CMK (cell line): Measurements from ENCODE around the gene ZBTB39.
"Not testable (repeated sequence)": the region's sequence is repeated elsewhere in the genome, so short reads cannot be mapped to it uniquely, and the experiment has no call there.

Experiments
- DNase-seq: peaks from one replicate; pipeline ENCODE4 v3.0.0-alpha.2; 2010; ENCODE audit warnings: low read depth

ZBTB39 gene, protein sequence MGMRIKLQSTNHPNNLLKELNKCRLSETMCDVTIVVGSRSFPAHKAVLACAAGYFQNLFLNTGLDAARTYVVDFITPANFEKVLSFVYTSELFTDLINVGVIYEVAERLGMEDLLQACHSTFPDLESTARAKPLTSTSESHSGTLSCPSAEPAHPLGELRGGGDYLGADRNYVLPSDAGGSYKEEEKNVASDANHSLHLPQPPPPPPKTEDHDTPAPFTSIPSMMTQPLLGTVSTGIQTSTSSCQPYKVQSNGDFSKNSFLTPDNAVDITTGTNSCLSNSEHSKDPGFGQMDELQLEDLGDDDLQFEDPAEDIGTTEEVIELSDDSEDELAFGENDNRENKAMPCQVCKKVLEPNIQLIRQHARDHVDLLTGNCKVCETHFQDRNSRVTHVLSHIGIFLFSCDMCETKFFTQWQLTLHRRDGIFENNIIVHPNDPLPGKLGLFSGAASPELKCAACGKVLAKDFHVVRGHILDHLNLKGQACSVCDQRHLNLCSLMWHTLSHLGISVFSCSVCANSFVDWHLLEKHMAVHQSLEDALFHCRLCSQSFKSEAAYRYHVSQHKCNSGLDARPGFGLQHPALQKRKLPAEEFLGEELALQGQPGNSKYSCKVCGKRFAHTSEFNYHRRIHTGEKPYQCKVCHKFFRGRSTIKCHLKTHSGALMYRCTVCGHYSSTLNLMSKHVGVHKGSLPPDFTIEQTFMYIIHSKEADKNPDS

DNA sequence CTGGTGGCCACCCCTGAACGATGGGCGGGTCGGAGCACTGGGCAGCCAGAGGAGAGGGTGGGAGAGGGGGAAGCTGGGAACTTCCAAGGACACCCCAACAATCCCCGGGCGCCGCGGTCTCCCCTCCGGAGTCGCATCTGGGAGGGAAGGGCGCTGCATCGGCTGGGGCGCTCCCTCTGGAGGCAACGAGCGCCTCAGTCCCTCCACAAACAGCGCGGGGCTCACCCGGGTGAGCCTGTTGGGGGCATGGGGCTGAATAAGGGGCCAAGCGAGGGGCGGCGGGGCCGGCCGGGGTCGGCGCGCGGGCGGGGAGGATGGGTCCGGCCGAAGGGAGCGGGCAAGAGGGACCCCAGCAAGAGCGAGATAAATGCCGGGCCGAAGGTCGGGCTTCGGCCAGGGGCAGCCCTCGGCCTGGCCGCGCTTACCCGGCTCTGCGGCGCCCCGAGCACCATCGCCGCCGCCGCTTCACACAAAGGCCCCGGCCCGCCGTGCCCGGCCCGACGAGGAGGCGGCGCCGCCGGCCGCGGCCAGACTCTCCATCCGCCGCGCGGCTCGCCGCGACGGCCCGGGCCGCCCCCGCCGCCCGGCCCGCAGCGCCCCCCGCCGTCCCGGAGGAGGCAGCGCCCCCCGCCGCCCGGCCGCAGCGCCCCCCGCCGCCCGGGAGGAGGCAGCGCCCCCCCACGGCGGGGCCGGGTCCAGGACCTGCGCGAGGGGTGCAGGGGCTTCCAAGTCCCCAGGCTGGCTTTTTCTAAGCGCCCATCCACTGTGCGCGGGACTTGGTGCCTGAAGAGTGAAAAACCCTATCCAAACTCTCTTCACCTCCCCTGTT lies at the start of gene ZBTB39:
ZBTB39 (minus strand) TSS at position 567 of the 829 bp plus-strand sequence. CDS start 1,629 bp downstream, outside the sequence.
- no peak for DNase-seq

DNA sequence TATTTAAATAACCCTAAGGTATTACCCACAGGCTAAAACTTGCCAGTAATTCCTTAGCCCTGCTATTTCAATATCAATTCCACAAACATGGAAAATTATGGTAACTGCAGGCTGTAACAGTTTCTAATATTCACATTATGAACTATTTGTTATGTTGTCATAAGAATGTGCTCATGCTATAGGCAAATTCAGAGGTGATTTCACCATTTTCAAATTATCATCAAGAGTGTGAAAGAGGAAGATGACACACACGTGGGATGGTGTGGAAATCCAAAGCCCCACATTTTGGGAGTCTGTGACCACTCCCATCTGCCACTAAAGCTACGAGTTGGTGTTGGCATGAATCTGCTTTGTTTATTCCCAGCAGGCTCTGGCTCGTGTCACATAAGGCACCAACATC lies 49.5 kb upstream of the ZBTB39 start:
- no peak for DNase-seq

DNA sequence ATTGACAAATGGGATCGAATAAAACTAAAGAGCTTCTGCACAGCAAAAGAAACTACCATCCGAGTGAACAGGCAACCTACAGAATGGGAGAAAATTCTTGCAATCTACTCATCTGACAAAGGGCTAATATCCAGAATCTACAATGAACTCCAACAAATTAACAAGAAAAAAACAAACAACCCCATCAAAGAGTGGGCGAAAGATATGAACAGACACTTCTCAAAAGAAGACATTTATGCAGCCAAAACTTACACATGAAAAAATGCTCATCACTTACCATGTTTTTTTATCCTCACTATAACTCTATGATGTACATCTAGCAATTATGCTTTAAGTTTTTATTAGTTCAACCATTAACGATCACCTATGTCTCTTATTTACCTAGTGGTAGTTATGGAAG lies 47.6 kb upstream of the ZBTB39 start:
- DNase-seq = not testable (repeated sequence)

DNA sequence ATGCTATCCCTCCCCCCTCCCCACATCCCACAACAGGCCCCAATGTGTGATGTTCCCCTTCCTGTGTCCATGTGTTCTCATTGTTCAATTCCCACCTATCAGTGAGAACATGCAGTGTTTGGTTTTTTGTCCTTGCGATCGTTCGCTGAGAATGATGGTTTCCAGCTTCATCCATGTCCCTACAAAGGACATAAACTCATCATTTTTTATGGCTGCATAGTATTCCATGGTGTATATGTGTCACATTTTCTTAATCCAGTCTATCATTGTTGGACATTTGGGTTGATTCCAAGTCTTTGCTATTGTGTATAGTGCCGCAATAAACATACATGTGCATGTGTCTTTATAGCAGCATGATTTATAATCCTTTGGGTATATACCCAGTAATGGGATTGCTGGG lies 46.8 kb upstream of the ZBTB39 start:
- not testable (repeated sequence) for DNase-seq

DNA sequence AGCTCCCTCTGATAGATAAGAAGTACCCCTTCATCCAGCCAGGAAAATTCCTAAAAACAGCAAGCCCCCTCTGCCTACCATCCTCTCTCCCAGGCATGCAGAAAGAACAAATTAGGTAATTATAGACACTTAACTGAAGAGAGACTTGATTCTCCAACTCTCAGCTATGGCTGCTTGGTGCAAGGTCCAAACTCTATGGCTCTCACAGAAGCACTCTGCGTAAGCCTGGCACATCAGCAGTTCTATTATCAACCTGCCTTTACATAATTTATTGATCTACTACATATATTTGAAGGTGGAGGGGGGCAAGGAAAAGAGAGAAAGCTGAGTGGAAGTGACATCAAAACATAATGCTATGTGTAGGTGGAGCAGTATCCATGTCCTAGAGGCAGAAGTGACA lies 44.7 kb upstream of the ZBTB39 start:
- DNase-seq = no peak

DNA sequence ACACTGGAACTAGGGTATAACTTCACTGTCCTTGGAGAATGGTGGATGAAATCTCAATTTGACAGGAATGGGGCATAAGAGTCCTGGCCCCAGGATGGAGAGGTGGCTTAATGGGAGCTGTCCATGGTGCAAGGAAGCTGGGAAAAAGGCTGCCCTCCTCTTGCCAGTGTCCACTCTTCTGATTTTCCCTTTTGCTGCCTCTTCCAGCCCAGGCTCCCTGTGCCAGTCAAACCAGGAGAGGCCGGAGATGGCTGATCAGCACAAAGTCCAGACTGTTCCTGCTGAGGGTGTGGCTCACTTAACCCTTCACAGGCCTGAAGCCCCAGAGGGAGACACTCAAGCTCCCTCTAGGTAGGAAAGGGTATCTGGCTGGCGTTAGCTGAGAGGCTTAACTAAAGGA lies 43.5 kb upstream of the ZBTB39 start, which contains the start of gene MYO1A:
MYO1A (minus strand) TSS at position 240 of the 400 bp plus-strand sequence. CDS start 1,806 bp downstream, outside the sequence.
- DNase-seq = no peak

DNA sequence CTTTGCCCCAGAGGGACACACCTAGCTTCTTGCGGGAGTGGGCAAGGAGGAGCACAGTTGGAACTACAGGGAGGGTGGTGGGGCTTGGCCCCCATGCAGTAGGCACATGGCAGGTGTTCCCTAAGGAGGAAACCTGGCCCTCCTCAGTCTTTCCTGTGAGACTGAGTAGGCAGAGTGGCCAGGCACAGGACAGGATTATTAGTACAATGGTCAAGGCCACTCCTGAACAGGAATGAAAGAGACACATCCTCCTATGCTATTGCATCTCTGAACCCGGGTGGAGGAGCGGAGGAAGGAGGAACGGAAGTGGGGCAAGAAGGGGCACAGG lies 42.7 kb upstream of the ZBTB39 start:
- no peak for DNase-seq

DNA sequence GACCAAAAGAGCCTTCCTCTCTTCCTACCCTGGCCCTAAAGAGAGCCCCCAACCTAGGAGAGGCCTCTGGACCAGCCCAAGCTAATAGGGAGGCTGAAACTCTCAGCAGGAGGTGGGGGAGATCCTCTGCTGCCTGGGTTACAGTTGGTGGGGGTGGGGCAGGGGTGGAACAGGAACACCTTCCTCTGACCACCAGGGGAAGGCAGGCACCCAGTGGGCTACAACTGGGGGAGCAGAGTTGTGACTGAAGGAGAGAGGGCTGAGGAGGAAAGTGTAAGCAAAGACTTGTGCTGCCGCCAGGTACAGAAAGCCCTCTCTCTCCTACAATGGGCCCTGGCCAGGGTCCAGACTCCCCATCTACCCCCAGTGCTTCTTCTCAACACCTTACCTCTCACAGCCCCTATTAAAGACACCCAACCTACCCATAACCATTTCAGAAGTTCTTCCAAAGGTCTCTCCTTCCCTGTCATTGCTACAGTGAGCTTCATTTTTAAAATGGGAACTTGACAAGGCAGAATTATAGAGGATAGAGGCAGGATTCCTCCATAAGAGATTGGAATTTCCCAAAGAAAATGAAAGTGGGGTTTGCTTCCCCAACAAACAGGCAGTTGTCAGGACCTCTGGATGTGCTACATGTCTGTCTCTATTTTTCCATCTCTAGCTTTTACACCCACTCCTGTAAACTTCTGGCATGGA lies 42.2 kb upstream of the ZBTB39 start:
- DNase-seq = no peak

DNA sequence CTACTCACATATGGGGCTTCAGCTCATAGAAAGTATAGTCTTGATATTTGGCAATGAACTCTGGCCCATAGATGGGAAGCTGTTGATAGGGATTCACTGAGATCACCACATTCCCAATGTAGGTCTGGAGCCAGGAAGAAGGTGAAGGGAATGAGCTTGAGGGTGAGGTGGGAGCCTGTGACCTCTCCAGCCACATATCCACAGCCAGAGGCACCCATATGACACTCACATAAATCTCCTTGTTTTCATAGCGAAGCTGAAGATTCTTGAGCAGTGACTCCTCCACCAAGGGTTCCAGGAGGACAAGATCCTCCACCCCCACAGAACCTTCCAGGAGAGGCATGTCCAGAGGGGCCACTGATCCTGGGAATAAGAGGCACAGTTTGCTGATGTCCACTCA lies 41.6 kb upstream of the ZBTB39 start:
- no peak for DNase-seq

DNA sequence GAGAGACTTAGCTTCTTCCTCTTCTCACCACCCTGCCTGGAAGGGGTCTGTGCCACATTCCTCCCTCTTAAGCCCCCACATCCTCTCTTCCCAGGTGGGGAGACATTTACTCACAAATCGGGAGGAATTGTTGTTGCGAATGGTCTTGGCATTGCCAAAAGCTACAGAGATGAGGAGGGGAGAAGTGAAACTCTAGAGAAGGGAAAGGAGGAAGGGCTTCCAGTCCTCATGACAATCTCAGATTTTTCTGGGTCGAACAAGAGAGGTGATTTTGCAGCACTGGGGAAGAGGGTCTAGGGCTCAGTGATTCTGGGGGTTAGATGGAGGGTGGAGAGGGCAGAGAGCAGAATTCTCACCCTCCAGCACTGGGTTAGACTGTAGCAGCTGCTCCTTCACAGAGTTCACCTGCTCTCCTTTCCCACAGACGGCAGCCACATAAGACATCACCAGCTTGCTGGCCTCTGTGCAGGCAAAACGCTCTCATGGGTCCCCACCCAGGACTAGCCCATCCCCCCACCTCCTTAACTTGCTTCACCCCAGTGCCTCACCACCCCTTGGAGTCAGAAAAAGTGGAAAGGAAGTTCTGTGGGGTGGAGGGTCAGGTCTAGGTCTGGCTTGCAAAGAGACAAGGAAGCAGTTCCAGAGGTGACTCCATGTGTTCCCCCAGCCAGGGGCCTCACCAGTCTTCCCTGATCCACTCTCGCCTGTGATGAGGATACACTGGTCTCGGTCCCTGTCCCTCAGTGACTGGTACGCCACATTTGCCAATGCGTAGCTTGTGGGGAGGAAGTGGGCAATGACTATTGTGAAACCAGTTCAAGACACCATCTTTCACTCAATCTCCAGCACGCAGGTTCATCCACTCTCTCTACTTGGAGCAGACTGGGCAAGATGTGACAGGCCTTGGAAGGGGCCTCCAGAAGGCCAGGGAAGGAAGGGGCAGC lies 40.9 kb upstream of the ZBTB39 start:
- DNase-seq = no peak

DNA sequence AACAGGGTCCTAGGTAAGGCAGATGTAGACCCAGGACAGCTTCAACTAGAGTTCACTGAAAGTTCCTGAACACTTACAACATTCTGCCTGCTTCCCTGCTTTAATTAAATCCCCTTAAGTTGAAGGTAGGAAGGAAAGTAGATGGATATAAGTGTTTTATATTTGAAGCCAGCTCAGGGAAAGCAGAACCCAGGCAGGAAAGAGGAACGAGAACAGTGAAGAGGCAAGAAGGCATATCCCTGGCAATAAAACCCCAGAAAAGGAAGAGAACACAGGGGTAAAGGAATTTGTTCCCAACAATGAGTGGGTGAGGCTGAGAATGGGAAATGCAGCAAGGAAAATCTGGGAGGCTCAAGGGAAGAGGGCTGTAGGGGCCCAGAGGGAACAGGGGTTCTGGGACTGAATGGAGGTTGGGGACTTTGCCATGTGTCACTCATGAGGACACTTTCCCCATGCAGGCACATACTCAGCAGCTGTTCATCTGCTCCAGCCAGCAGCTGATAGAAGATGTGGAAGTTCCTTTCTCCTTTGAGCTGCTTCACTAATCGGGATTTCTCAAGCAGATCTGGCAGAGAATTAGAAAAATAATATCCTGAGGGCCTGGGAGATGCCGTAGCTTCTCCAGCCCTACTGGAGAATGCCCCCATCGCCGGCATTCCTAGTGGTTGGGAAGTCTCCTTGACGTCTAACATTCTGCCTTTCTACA lies 39.9 kb upstream of the ZBTB39 start:
- DNase-seq = no peak

DNA sequence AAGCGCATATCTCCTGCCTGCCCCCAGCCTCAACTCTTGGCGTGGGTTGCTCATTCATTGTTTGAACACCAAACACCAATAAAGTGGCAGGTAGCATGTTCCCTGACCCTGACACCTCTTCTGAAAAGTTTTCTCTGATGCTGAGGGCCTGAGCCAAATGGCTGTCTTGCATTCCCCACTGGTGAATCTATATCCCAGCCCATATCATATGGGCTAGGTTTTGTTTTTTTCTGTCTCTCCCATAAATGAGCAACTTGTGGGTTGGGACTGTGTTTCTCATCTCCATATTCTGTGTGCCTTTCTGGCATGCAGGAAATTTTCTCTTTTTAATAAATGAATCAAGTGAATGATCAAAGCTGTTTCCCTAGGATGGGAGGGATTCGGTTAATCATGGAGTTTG lies 38.5 kb upstream of the ZBTB39 start:
- DNase-seq = no peak

DNA sequence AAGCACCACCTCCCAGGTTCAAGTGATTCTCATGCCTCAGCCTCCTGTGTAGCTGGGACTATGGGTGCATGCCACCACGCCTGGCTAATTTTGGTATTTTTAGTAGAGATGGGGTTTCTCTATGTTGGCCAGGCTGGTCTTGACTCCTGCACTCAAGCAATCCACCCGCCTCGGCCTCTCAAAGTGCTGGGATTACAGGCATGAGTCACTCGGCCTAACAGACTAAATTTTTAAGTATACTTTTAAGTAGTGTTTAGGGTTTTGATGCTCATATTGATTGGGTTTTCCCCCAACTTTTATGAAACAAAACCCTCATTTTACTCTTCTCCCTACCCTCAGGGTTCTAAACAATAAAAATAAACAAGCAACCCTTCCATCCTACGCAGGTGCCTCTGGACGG lies 38.1 kb upstream of the ZBTB39 start:
- no peak for DNase-seq

DNA sequence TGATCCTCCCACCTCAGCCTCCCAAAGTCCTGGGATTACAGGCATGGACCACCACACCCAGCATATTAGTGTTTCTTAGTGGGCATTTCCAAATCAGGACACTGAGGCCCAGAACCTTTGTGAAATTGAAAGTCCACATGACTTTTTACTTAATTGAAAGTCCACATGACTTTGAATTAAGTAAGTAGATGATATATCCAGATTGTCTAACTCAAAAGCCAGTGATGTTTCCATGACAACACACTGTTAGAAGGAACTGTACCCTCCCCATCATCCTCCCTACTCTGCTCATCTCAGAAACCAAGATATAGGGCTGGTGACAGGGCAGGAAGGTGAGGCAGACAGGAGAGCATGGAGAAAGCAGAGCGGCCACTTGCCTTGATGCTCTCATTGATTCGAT lies 36.3 kb upstream of the ZBTB39 start:
- no peak for DNase-seq

DNA sequence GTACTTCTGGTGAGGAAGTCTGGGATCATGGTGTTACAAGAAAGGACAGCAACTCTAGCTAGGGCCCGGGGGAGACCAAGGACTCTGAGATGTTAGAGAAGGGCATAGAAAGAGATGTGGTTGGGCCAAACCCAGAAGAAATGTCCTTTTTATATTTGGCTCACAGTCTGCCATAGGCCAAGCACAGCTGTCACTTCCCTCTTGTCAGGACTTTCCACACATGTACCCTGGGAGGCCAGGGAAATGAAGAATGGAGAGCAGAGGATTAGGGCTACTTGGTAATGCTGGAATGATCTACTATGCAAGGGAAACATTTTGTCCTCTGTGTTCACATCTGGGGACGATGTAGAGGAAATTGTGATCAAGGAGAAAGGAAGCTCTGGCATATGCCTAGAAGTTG lies 34.4 kb upstream of the ZBTB39 start:
- DNase-seq = no peak

DNA sequence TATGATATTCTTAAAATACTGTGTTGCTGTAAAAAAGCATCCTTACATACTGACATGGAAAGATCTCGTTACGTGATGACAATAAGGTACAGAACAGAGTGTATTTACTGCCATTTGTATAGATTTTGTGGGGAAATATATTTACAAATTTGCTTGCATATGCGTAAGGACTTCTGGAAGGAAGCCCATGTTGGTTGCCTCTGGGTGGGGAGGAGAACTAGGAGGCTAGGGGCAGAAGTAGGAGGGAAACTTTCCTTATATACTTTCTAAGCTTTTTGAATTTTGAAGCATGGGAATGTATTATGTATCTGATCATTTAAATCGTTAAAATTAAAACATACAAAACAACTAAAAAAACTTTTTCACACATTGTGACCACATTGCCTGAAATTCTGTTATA lies 33.9 kb upstream of the ZBTB39 start:
- DNase-seq = no peak

DNA sequence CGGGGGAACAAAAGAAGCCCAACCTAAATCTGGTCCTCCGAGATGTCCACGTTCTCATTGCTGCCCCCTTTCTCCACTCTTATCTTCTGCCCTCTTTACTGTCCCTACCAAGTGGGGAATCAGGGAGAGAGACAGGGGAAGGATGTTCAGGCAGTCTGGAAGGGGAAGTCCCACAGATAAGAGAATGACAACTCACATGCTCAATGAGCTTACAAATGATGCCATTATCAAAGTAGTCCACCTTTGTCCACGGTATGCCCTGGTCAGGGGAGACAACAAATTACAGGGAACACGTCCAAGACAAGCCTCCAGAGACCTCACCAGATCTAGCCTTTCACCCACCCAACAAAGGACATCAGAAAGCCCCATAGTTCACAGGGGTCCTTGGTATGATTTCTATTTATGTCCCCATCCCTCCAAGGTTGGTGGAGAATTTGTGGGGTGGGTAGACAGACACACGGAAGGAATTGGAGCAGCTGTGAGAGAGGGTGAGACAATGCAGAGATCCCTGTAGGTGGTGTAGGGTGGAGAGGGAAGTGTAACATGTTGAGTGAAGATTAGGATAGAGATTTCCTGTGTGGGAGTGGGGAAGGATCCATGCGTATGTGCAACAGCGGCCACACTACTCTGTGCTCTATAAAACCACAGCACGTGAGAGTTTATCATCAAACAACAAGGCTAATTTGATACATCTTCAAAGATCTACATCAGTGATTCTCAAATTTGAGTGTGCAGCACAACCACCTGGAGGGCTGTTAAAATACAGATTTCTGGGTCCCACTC lies 32.9 kb upstream of the ZBTB39 start:
- no peak for DNase-seq

DNA sequence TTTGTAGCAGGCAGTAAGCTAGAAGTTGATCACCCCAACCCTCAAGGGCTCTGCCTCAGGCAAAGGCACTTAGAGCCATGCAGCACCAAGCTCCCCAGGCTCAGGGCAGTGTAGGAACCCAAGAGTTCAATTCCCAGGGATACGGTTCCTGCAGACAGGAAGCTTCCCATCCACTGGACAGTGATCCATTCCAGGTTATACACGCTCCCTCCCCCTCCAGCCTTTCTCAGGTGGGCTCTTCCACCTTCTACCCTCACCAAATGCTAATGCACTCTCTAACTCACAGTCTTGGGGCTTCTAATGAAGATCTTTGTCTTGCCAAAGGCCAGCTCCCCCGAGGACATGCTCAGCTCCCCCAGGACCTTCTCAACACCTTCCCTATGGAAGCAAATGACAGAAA lies 30.9 kb upstream of the ZBTB39 start:
- DNase-seq = no peak

DNA sequence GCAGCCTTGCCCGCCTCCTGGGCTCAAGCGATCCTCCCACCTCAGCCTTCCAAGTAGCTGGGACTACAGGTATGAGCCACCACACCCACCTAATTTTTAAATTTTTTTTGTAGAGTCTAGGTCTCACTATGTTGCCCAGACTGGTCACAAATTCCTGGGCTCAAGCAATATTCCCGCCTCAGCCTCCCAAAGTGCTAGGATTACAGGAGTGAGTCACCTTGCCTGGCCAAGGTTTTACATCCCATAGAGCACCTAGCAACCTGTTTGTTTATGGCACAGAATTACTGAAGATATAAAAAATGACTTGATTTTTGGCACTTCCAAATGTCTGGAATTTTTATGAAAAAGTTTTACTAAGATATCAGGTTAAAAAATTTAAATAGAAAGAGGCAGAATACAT lies 27.1 kb upstream of the ZBTB39 start:
- no peak for DNase-seq

DNA sequence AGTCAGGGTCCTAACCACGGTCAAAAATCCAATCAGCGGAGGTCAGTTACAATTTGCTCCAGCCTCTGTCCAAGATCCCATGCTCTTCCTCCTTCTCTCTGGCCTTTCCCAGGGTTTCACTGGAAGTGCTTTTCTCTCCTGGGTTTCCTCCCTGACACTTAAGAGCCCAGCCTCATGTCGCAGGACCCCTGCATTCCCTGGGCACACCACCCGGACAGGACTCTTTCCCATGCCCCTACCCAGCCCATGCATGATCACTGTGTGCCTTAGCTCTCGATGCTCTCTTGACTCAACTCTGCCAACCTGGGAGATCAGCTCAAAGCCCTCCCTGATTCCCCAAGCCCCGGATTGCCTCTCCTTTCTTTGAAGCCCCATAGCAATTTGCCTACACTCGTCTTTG lies 25.4 kb upstream of the ZBTB39 start:
- DNase-seq = no peak
